Measurements from ENCODE around the gene UBE2O.
A peak's percentile ranks its signal among the peaks of the same experiment; 100 is the strongest.

The UBE2O gene

DNA sequence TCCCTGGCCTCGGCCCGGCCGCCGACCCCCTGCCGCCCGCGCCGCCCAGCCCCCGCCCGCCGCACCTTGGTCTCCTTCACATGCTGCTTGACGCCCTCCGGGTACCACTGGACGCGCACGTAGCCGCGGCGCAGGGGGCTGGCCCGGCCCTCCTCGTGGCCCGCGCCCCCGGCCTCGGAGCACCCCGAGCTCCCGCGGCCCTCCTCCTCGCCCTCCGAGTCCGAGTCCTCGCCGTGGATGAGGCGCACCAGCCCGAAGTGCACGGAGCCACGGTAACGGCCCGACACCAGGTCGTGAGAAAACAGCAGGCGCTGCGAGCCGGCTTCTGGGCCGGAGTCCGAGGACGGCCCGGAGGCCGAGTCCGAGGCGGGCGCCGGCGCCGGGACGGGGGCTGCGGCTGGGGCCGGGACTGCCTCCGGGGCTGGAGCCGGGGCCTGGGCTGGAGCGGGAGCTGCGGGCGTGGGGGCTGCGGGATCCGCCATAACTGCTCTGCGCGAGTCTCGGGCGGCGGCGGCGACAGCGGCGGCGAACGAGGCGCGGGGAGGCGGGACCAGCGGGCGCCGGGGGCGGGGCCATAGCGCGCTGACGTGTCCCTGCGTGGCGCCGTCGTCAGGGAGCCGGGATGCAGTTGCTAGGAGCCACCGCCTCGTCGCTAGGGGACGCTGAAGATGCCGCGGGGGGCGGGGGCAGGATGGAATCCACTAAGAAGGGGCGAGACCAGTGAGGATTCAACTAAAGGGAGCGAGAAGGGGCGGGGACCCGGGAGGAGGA is at the start of gene UBE2O:
Gene UBE2O, minus strand, starts transcription at position 493 of the 771 bp plus-strand sequence. Its CDS starts 11 bp downstream, at position 482.
- peak within 1 kb of the TSS; percentile 91 to 99 (median 94) for H3K4me3 ChIP-seq

DNA sequence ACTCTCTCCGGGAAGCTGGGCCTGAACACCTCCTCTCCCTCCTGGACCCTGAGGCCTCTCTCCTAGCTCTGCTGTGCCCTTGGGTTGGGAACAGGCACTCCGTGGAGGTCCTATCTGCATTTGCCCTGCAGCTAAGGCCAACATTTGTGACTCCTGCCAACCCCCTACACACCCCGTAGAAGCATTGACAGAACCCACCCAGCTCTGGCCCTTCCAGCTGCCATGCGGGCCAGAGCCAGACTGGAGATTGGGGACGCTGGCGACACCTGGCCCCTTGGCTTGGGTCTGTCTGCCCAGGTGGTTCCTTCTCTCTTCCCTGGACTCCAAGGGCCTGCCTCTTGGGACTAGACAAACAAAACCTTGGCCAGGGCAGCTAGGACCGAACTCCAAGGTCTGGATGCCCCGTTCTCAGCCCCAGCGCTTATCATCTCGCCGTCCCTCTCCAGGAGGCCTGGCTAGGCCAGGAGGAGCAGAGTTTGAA is 48.9 kb upstream of the UBE2O start:
- H3K27me3 ChIP-seq, result no peaks in the 10 kb centered on the region
- peak overlapping the region; percentile 84 to 95 (median 90) for H3K9ac ChIP-seq
- H3K9me3 ChIP-seq (replicated peaks in 1 of 11), result no peaks in the 10 kb centered on the region
- H3K27ac ChIP-seq, result peak overlapping the region; percentile 86 to 97 (median 88)
- H3K4me3 ChIP-seq, result peak overlapping the region in 9 of 10 experiments; percentile 88 to 99 (median 97); a peak in 18 of 20 replicates
- no peak for TF ChIP-seq Cebpa-rat (IDR thresholded peaks at IDR 0.05)
- H3K4me2 ChIP-seq, result peak overlapping the region; percentile 80 to 100 (median 98)
- H3K36me3 ChIP-seq, result peaks cover 0 to 22% (median 9%) of the 10 kb centered on the region in 11 experiments; a peak in 6 of 22 replicates
- H4K20me1 ChIP-seq, result peaks cover 0 to 39% (median 36%) of the 10 kb centered on the region in 11 experiments; a peak in 18 of 22 replicates
- peaks cover 61 to 89% (median 73%) of the 10 kb centered on the region in 10 experiments for H3K4me1 ChIP-seq

More for the DNA sequence above, at the start of gene UBE2O:
- Histone ChIP-seq H3K27ac (peak within 1 kb of the TSS; percentile 46 to 91 (median 83); a peak in 21 of 22 replicates), H3K36me3 (no peaks in the 10 kb centered on the region; a peak in 1 of 22 replicates), H3K9me3 (replicated peaks in 1 of 11) (no peaks in the 10 kb centered on the region), H3K9ac (peak within 1 kb of the TSS; percentile 84 to 95 (median 90)), H3K27me3 (no peaks in the 10 kb centered on the region), H3K4me2 (peak within 1 kb of the TSS; percentile 89 to 99 (median 93)), H4K20me1 (peaks cover 43 to 50% (median 46%) of the 10 kb centered on the region in 11 experiments), H3K4me1 (peaks cover 31 to 42% (median 37%) of the 10 kb centered on the region in 10 experiments)
- TF ChIP-seq Cebpa-rat (IDR thresholded peaks at IDR 0.05), result no peak

DNA sequence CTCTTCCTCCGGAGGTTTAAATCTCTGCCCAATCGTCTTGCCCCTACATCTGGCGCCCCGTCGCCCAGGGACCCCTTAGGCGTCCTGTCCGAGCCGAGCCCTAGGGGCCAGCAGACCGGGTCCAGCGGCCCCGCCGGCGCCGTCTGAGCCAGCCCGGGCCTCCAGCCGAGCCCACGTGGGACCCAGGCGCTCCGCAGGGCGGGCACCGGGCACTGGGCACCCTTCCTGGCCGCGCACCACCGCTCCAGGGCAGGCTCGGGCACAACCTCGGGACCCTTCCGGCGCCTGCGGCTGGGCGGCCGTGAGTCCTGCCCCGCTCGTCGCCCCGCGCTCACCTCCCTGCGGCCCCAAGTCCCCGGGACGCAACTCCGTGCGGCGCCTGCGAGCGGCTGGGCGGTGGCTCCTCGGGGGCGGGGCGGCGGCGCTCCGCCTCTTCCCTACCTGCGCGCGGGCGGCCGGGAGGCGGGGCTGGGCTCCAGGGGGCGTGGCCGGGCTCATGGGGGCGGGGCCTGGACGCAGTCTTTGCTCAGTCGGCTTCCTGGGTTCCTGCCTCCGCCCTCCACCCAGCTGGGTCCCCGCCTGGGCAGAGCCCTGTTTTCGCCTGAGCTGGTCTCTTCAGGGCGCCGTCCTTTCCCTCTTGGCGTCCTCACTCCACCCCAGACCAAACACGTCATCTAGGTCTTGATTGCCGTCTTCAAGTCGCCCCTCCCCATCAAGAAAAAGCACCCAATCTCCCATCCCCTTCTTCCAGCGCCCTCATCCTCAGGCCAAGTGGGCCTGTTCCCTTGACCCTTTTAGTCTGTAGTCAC is 48.3 kb upstream of the UBE2O start, which contains the start of gene RHBDF2:
Gene RHBDF2, minus strand, starts transcription at position 406 of the 809 bp plus-strand sequence. CDS start 19,899 bp downstream, outside the sequence.
- Histone ChIP-seq H3K4me3 (peak within 1 kb of the TSS; percentile 88 to 99 (median 96)), H3K4me1 (peaks cover 62 to 89% (median 75%) of the 10 kb centered on the region in 10 experiments), H3K27me3 (no peaks in the 10 kb centered on the region), H3K36me3 (peaks cover 0 to 26% (median 11%) of the 10 kb centered on the region in 11 experiments; a peak in 9 of 22 replicates), H3K9me3 (replicated peaks in 1 of 11) (no peaks in the 10 kb centered on the region), H3K4me2 (peak within 1 kb of the TSS; percentile 94 to 100 (median 98)), H3K27ac (peak within 1 kb of the TSS; percentile 86 to 97 (median 88)), H3K9ac (peak within 1 kb of the TSS; percentile 84 to 95 (median 90)), H4K20me1 (peaks cover 0 to 46% (median 42%) of the 10 kb centered on the region in 11 experiments; a peak in 18 of 22 replicates)
- no peak for TF ChIP-seq Cebpa-rat (IDR thresholded peaks at IDR 0.05)

DNA sequence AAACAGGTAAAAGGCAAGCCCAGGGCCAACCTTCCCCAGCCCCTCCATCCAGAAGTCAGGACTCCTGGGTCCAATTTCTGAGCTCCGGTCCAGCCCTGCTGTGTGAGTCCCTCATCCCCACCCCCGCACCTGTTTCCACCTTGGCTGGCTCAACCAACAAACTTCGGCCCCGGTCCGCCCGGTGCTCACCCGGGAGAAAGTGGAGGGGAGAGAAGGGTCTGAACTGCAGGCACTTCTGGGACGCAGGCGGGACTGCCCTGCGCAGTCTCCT is 47.7 kb upstream of the UBE2O start:
- Histone ChIP-seq H3K9me3 (replicated peaks in 1 of 11) (no peaks in the 10 kb centered on the region), H3K27me3 (no peaks in the 10 kb centered on the region), H3K4me1 (peaks cover 64 to 89% (median 77%) of the 10 kb centered on the region in 10 experiments), H3K4me2 (peak overlapping the region; percentile 94 to 100 (median 98)), H4K20me1 (peaks cover 0 to 51% (median 47%) of the 10 kb centered on the region in 11 experiments; a peak in 18 of 22 replicates), H3K4me3 (peak overlapping the region; percentile 88 to 99 (median 96)), H3K27ac (peak overlapping the region; percentile 78 to 97 (median 88)), H3K9ac (peak overlapping the region; percentile 84 to 95 (median 90)), H3K36me3 (peaks cover 0 to 32% (median 16%) of the 10 kb centered on the region in 11 experiments; a peak in 9 of 22 replicates)
- TF ChIP-seq Cebpa-rat (IDR thresholded peaks at IDR 0.05), result no peak

DNA sequence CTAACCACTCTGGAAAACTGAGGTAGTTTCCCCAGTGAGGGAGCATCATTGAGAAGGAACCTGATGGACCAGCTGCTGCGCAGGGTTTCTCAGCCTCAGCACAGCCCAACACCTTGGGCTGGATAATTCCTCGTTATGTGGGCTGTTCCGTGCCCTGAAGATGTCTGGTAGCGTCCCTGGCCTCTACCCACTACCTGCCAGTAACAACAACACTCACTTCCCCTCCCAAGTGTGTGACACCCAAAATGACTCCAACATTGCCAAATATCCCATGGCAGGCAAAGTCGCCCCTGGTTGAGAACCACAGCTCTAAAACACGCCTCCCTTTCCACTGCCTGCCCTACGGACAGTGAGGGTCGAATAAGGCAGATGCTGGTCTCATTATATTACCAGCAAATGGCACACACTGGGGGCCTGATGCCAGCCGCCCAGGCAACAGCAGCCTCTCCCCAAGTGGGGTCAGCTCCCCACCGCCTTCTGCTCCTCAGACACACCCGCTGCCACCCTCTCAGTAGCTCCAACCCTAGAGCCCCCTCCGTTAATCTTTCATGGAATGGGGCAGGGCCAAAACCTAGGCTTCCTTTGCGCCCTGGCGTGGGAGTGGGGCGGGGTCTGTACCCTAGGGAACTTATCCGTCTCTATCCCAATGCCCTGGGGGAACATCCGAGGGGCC is 47.3 kb upstream of the UBE2O start:
- peaks cover 69 to 91% (median 82%) of the 10 kb centered on the region in 10 experiments for H3K4me1 ChIP-seq
- H3K9ac ChIP-seq, result peak overlapping the region; percentile 84 to 95 (median 90)
- peak overlapping the region; percentile 78 to 97 (median 88) for H3K27ac ChIP-seq

DNA sequence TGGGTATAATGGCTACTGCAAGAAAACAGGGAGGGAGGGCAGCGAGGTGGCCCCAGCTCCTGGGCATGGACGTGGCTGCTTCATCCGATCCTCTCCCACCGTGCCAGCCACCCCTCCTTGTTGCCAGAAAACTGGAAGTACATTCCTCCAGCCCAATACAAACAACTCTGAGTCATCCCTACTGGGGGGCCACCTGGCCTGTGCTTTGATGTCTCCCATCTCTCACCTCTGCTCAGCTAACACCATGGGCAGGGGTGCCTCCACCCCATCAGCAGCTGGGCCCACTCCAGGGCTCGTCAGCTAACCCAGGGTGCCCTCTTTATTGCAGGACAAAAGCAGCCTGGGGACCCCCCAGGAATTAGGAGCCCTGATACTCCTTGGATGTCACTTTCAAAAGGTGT is 46.3 kb upstream of the UBE2O start:
- Histone ChIP-seq H3K4me2 (peak overlapping the region; percentile 94 to 100 (median 98)), H3K27ac (peak overlapping the region; percentile 8 to 97 (median 87); a peak in 20 of 22 replicates), H3K36me3 (peaks cover 0 to 42% (median 17%) of the 10 kb centered on the region in 11 experiments; a peak in 12 of 22 replicates), H3K4me3 (peak overlapping the region; percentile 32 to 99 (median 96); a peak in 19 of 20 replicates), H3K27me3 (no peaks in the 10 kb centered on the region), H4K20me1 (peaks cover 0 to 61% (median 51%) of the 10 kb centered on the region in 11 experiments; a peak in 18 of 22 replicates), H3K9me3 (replicated peaks in 1 of 11) (no peaks in the 10 kb centered on the region), H3K9ac (peak overlapping the region; percentile 84 to 95 (median 90); a peak in 21 of 22 replicates), H3K4me1 (peaks cover 76 to 92% (median 86%) of the 10 kb centered on the region in 10 experiments)
- no peak for TF ChIP-seq Cebpa-rat (IDR thresholded peaks at IDR 0.05)

More for the DNA sequence above, 47.3 kb upstream of the UBE2O start:
- Histone ChIP-seq H3K4me3 (peak overlapping the region; percentile 88 to 99 (median 96)), H3K36me3 (peaks cover 0 to 36% (median 17%) of the 10 kb centered on the region in 11 experiments; a peak in 10 of 22 replicates), H3K9me3 (replicated peaks in 1 of 11) (no peaks in the 10 kb centered on the region), H4K20me1 (peaks cover 0 to 56% (median 51%) of the 10 kb centered on the region in 11 experiments; a peak in 18 of 22 replicates), H3K27me3 (no peaks in the 10 kb centered on the region), H3K4me2 (peak overlapping the region; percentile 94 to 100 (median 98))
- no peak for TF ChIP-seq Cebpa-rat (IDR thresholded peaks at IDR 0.05)

DNA sequence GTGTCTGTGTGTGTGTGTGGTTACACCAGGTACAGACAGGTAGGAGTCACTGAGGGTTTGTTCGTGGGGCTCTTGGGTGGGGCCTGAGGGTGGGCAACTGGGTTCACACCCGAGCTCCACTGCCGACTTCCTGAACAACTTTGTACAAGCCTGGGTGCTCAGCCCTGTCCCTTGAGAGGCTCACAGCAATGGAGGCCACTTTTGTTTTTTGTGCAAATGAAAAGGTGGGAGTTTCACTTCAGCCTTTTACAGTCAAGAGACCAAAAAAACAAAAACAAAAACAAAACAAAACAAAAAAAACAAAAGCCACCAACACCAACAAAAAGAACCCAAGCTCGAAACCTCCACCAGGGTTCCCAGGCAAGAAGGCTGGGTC is 45.9 kb upstream of the UBE2O start:
- peak overlapping the region; percentile 14 to 97 (median 87); a peak in 20 of 22 replicates for H3K27ac ChIP-seq
- H3K9me3 ChIP-seq (replicated peaks in 1 of 11), result no peaks in the 10 kb centered on the region
- TF ChIP-seq Cebpa-rat (IDR thresholded peaks at IDR 0.05), result no peak
- H3K4me2 ChIP-seq, result peak overlapping the region; percentile 94 to 100 (median 98)
- H3K36me3 ChIP-seq, result peaks cover 0 to 42% (median 17%) of the 10 kb centered on the region in 11 experiments; a peak in 12 of 22 replicates
- H3K4me3 ChIP-seq, result peak overlapping the region; percentile 32 to 99 (median 96); a peak in 19 of 20 replicates
- H4K20me1 ChIP-seq, result peaks cover 0 to 61% (median 51%) of the 10 kb centered on the region in 11 experiments; a peak in 18 of 22 replicates
- peaks cover 76 to 92% (median 87%) of the 10 kb centered on the region in 10 experiments for H3K4me1 ChIP-seq
- no peaks in the 10 kb centered on the region for H3K27me3 ChIP-seq
- H3K9ac ChIP-seq, result peak overlapping the region; percentile 84 to 95 (median 90); a peak in 21 of 22 replicates

Measured in BLaER1 treated with 17β-estradiol and CSF1 and Interleukin-3, amounts not matched to agents 10 nM and 100 nM (cell line).